Fibroblast of upper back skin (primary cell): ENCODE data around the gene EXOC3L4.
A peak's percentile ranks its signal among the peaks of the same experiment; 100 is the strongest.
"Not testable (repeated sequence)": the region's sequence is repeated elsewhere in the genome, so short reads cannot be mapped to it uniquely, and the experiment has no call there.

Experiments
- DNase-seq: peaks from one replicate; pipeline ENCODE4 v3.0.0-alpha.2; 2013

Gene EXOC3L4

GRCh38 chr14:103136388-103137271 lies 42.1 kb downstream of the EXOC3L4 start:
- peak; percentile 66 for DNase-seq

- no peak for DNase-seq
These were observed 43.3 kb downstream of the EXOC3L4 start for GRCh38 chr14:103137689-103138300.

GRCh38 chr14:103138301-103139131 lies 44.0 kb downstream of the EXOC3L4 start:
- DNase-seq: no peak

- no peak for DNase-seq
These were observed 44.9 kb downstream of the EXOC3L4 start for GRCh38 chr14:103139132-103140025.

- no peak for DNase-seq
These were observed 46.0 kb downstream of the EXOC3L4 start for GRCh38 chr14:103140316-103141109.

- peak; percentile 39 for DNase-seq
These were observed 46.7 kb downstream of the EXOC3L4 start for GRCh38 chr14:103141117-103141796.

GRCh38 chr14:103142026-103142425 lies 47.5 kb downstream of the EXOC3L4 start:
- no peak for DNase-seq

GRCh38 chr14:103142721-103143302 lies 48.3 kb downstream of the EXOC3L4 start:
- DNase-seq: no peak

- no peak for DNase-seq
These were observed 49.0 kb downstream of the EXOC3L4 start for GRCh38 chr14:103143506-103143905.

GRCh38 chr14:103144085-103144484 lies 49.6 kb downstream of the EXOC3L4 start:
- DNase-seq: peak; percentile 65

- DNase-seq: no peak
These were observed 51.7 kb downstream of the EXOC3L4 start for GRCh38 chr14:103146141-103146709.

GRCh38 chr14:103149351-103150237 lies 55.1 kb downstream of the EXOC3L4 start:
- no peak for DNase-seq

- no peak for DNase-seq
These were observed 56.9 kb downstream of the EXOC3L4 start for GRCh38 chr14:103151270-103151945.

GRCh38 chr14:103155010-103155409 lies 60.5 kb downstream of the EXOC3L4 start:
- no peak for DNase-seq

- not testable (repeated sequence) for DNase-seq
These were observed 60.9 kb downstream of the EXOC3L4 start for GRCh38 chr14:103155416-103155815.

- DNase-seq: no peak
These were observed 61.4 kb downstream of the EXOC3L4 start for GRCh38 chr14:103155826-103156394.

- DNase-seq: no peak
These were observed 62.3 kb downstream of the EXOC3L4 start for GRCh38 chr14:103156651-103157378.
